Loucy (cell line): ENCODE measurements around the gene ERMAP.
"Not testable (repeated sequence)": the region's sequence is repeated elsewhere in the genome, so short reads cannot be mapped to it uniquely, and the experiment has no call there.

ENCODE experiments used
- H2AFZ ChIP-seq: fragments of 200-600 bp; sonication (generic); 2 replicates; pipeline ENCODE4 v1.6.0; 2016; ENCODE audit warnings: antibody characterized with exemption, mild to moderate bottlenecking, low read length, moderate library complexity
- H3F3A ChIP-seq: fragments of 200-600 bp; 2 replicates; pipeline ENCODE4 v1.6.0; 2016; ENCODE audit warnings: antibody characterized with exemption, low read depth, mild to moderate bottlenecking
- H3K27me3 ChIP-seq: fragments of 200-600 bp; sonication (generic); 2 replicates; pipeline ENCODE4 v1.6.1; 2014; ENCODE audit warnings: low read length, mild to moderate bottlenecking; ENCODE audit not compliant: insufficient read depth, poor library complexity, severe bottlenecking
- H3K36me3 ChIP-seq: fragments of 200-600 bp; sonication (generic); 2 replicates; pipeline ENCODE4 v1.6.1; 2016; ENCODE audit warnings: low read length; ENCODE audit not compliant: insufficient read depth
- H3K4me1 ChIP-seq: fragments of 200-600 bp; sonication (generic); 2 replicates; pipeline ENCODE4 v1.5.1; 2014; ENCODE audit warnings: low read length, mild to moderate bottlenecking; ENCODE audit not compliant: insufficient read depth, poor library complexity, severe bottlenecking
- H3K4me2 ChIP-seq: fragments of 200-600 bp; sonication (generic); 2 replicates; pipeline ENCODE4 v1.6.0; 2014; ENCODE audit warnings: antibody characterized with exemption, low read length, low read depth, mild to moderate bottlenecking; ENCODE audit not compliant: poor library complexity, severe bottlenecking
- H3K4me3 ChIP-seq: fragments of 200-600 bp; sonication (generic); 2 replicates; pipeline ENCODE4 v1.5.1; 2014; ENCODE audit warnings: low read length, mild to moderate bottlenecking, mixed read lengths; ENCODE audit not compliant: poor library complexity, severe bottlenecking
- H3K79me2 ChIP-seq: fragments of 200-600 bp; sonication (generic); 2 replicates; pipeline ENCODE4 v1.6.1; 2014; ENCODE audit warnings: low read length; ENCODE audit not compliant: insufficient read depth
- H3K9ac ChIP-seq: fragments of 200-600 bp; sonication (generic); 2 replicates; pipeline ENCODE4 v1.6.0; 2014; ENCODE audit warnings: mild to moderate bottlenecking, low read depth, low read length, moderate library complexity; ENCODE audit not compliant: poor library complexity, severe bottlenecking
- H3K9me2 ChIP-seq: fragments of 200-600 bp; sonication (generic); replicated peaks from 2 replicates; pipeline ENCODE4 v1.6.1; 2016; ENCODE audit warnings: low read depth, low read length, mixed read lengths
- H3K9me3 ChIP-seq: fragments of 200-600 bp; sonication (generic); 2 replicates; pipeline ENCODE4 v1.6.1; 2014; ENCODE audit warnings: mild to moderate bottlenecking, antibody characterized with exemption, low read length, low read depth; ENCODE audit not compliant: insufficient read depth
- H4K20me1 ChIP-seq: fragments of 200-600 bp; sonication (generic); 2 replicates; pipeline ENCODE4 v1.6.0; 2014; ENCODE audit warnings: antibody characterized with exemption, low read length, mild to moderate bottlenecking; ENCODE audit not compliant: insufficient read depth, poor library complexity, severe bottlenecking
- CTCF ChIP-seq: fragments of 200-600 bp; sonication (generic); conservative IDR thresholded peaks from 2 replicates; pipeline ENCODE4 v1.5.1; 2014; ENCODE audit warnings: mild to moderate bottlenecking, antibody characterized with exemption, low read length
- EZH2phosphoT487 ChIP-seq: fragments of 200-600 bp; IDR thresholded peaks from 2 replicates; pipeline ENCODE4 v1.6.1; 2018; ENCODE audit warnings: antibody characterized with exemption, mild to moderate bottlenecking, moderate library complexity, borderline replicate concordance

Gene ERMAP

GRCh38 chr1:42807056-42807668, 9.8 kb upstream of the ERMAP start:
- no peak overlapping the region for H2AFZ ChIP-seq
- H3K9me3 ChIP-seq, result no peaks in the 10 kb centered on the region
- no peaks in the 10 kb centered on the region for H4K20me1 ChIP-seq
- H3K9me2 ChIP-seq, result no peaks in the 10 kb centered on the region
- H3F3A ChIP-seq, result no peaks in the 10 kb centered on the region
- H3K9ac ChIP-seq, result no peak overlapping the region
- no peak for TF ChIP-seq EZH2phosphoT487
- no peak for TF ChIP-seq CTCF
- no peaks in the 10 kb centered on the region for H3K27me3 ChIP-seq
- H3K4me1 ChIP-seq, result no peaks in the 10 kb centered on the region
- H3K4me3 ChIP-seq, result no peak overlapping the region
- H3K4me2 ChIP-seq, result no peak overlapping the region
- no peaks in the 10 kb centered on the region for H3K79me2 ChIP-seq
- H3K36me3 ChIP-seq, result no peaks in the 10 kb centered on the region

- H3K4me1 ChIP-seq, result peaks cover 18% of the 10 kb centered on the region
- H3K9ac ChIP-seq, H3K79me2 ChIP-seq, H3K27me3 ChIP-seq, H3F3A ChIP-seq, H2AFZ ChIP-seq, H3K9me2 ChIP-seq, H3K9me3 ChIP-seq, H3K36me3 ChIP-seq, H3K4me3 ChIP-seq, H4K20me1 ChIP-seq, H3K4me2 ChIP-seq: not testable (repeated sequence)
Observed at GRCh38 chr1:42814815-42815214, 2.1 kb upstream of the ERMAP start.

- Histone ChIP-seq H3K4me3 (peak overlapping the region; percentile 94), H2AFZ (peak overlapping the region; percentile 74), H3K9me3 (no peaks in the 10 kb centered on the region), H3K9me2 (no peaks in the 10 kb centered on the region), H3K4me2 (peak overlapping the region; percentile 93), H3K4me1 (peaks cover 24% of the 10 kb centered on the region), H3K36me3 (no peaks in the 10 kb centered on the region), H3F3A (no peaks in the 10 kb centered on the region; the same call in 1 of the 2 replicates), H3K9ac (peak overlapping the region; percentile 85), H3K27me3 (no peaks in the 10 kb centered on the region), H4K20me1 (no peaks in the 10 kb centered on the region), H3K79me2 (peaks cover 9% of the 10 kb centered on the region)
- TF ChIP-seq EZH2phosphoT487, result no peak
- TF ChIP-seq CTCF, result no peak
Observed at GRCh38 chr1:42815941-42816584, 859 bp upstream of the ERMAP start.

DNA sequence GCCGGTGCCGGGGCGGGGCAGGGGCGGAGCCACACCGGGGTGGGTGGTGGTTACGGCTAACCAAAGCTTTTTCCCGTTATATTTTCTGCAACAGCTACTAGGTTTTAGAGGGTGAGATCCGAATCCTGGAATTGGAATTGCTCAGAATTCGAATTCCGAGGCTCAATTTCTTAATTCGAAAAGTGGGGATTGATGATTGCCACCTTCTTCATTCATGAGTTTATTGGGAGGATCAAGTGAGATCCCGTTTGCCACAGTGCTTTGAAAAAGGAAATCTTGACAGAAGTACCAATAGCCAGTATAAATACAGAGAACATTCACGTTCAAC, 482 bp downstream of the ERMAP start:
- Histone ChIP-seq H4K20me1 (no peaks in the 10 kb centered on the region), H3K9ac (peak overlapping the region; percentile 85), H3K79me2 (peaks cover 9% of the 10 kb centered on the region), H3K9me2 (no peaks in the 10 kb centered on the region), H3K4me2 (peak overlapping the region; percentile 80), H3K4me3 (peak overlapping the region; percentile 70), H3F3A (no peaks in the 10 kb centered on the region; the same call in 1 of the 2 replicates), H3K9me3 (no peaks in the 10 kb centered on the region), H3K36me3 (no peaks in the 10 kb centered on the region), H2AFZ (peak overlapping the region; percentile 75), H3K27me3 (no peaks in the 10 kb centered on the region), H3K4me1 (peaks cover 24% of the 10 kb centered on the region)
- TF ChIP-seq EZH2phosphoT487, result no peak
- TF ChIP-seq CTCF, result no peak
